GM19452 (cell line): ENCODE data around the gene ACACB.

Experiments
- ATAC-seq: cut with Tn5 transposase; IDR thresholded peaks from one replicate; pipeline ENCODE4 v1.9.1; 2021; ENCODE audit not compliant: unreplicated experiment

Gene ACACB

DNA sequence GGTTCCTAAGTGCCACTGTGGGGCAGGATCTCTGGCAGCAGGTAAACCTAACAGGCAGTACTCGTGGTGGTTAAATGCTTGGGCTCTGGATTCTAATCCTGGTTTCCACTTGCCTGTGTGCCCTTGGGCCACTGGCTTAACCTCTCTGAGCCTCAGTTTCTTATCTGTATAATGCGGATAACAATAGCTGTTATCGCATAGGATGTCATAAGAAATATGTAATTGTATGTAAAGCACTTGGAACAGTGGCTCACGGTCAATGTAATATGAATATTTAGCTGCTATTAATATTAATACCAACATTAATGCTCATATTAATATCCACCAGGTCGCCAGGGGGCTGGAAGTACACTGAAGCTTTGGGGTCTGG lies 175.9 kb downstream of the ACACB start:
- ATAC-seq = no peak

- ATAC-seq = no peak
These were observed 176.7 kb downstream of the ACACB start for GRCh38 chr12:109293106-109293505.

DNA sequence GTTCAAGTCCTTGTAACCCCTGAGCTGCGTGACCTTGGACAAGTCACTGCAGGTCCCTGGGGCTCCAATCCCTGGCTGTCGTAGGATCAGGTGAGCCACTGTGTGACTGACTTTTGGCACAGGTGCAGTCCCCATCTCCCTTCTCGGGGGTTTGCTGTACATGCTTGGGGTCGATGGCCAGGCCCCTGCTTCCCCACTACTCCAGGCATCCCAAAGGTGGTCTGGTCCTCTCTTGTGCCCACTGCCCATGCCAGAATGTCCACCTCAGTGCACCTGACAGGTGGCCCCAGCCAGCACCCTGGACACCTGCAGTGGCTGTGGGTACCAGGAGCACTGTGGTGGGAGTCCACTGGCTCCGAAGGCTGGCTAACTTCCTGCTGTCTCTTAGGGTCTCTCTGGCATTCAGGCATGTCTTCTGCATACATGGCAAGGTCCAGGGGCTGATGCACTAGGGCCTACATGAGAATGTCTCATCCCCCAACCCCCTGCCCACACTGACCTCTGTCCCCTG lies 178.0 kb downstream of the ACACB start:
- ATAC-seq = no peak

DNA sequence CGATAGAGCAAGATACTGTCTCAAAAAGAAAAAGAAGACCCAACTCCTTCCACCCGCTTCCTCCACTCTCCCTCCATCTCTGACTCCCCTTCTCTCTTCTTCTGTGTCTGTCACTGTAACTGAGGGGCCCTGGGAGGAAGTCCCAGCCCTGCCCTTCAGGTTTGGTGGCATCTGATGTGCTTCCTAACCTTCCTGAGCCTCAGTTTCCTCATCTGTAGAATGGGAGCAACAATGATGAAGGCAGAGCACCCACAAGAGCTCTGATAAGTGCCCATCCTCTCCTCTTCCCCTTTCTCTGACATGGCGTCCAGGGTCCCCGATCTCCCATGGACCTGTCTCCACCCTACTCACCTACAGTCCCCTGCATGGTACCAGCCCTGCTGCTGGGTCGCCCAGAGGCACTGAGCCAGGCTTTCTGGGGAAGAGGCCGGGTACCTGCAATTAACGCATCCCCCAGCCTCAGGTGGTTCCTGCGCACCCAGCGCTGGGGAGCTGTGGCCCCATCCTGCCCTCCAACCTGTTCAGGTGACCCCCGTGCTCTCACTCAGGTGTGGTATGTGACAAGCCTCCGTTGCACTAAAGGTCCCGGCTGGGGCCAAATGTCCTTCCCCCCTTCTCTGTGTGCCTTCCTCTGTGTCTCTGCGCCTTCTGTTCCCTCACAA lies 179.5 kb downstream of the ACACB start:
- no peak for ATAC-seq

- ATAC-seq = no peak
These were observed 180.0 kb downstream of the ACACB start for GRCh38 chr12:109296431-109296830.

DNA sequence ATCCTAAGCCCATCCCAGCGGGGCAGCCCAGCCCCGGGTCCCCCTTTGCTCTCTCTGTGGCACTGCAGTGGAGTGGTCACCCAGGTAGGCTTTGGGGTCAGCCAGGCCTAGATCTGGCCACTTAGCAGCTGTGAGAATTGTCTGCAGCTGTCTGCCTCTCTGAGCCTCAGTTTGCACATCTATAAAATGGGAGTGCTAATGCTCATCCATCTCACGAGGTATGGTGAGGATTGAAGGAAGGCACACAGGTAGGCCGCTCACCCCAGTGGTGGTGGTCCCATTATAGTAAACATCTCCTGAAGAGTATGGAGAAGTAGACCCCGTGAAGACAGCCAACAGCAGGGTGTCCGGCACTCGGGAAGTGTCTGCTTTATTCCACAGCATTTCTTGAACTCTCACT lies 183.5 kb downstream of the ACACB start:
- ATAC-seq = no peak

DNA sequence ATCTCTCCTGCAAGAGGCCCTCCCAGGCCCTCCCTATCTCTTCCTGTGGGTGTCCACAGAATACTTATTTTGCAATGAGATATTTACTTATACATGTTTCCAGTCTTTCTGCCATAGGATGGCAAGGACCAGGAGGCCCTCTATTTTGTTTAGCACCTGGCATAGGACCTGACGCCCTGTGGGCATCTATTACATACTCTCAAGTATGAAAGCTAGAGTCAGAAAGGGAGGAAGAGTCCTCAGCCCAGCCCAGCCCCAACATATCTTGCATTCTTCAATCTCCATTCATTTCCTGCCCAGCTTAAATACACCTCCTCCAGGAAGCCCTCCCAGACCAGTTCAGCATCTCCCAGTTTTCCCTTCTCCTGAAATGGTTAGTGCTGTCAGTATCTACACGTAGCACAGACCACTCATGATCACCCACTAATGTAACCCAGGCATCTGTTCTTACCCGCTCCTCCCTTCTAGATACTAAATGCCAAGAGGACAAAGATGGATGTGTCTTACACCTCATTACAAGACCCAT lies 185.3 kb downstream of the ACACB start:
- no peak for ATAC-seq

GRCh38 chr12:109302358-109302757 lies 186.0 kb downstream of the ACACB start:
- ATAC-seq = no peak

- no peak for ATAC-seq
These were observed 186.4 kb downstream of the ACACB start for GRCh38 chr12:109302770-109303169.

- ATAC-seq = no peak
These were observed 188.1 kb downstream of the ACACB start for GRCh38 chr12:109304485-109304884.

GRCh38 chr12:109305547-109305946 lies 189.2 kb downstream of the ACACB start:
- no peak for ATAC-seq

GRCh38 chr12:109307051-109307450 lies 190.7 kb downstream of the ACACB start:
- no peak for ATAC-seq

DNA sequence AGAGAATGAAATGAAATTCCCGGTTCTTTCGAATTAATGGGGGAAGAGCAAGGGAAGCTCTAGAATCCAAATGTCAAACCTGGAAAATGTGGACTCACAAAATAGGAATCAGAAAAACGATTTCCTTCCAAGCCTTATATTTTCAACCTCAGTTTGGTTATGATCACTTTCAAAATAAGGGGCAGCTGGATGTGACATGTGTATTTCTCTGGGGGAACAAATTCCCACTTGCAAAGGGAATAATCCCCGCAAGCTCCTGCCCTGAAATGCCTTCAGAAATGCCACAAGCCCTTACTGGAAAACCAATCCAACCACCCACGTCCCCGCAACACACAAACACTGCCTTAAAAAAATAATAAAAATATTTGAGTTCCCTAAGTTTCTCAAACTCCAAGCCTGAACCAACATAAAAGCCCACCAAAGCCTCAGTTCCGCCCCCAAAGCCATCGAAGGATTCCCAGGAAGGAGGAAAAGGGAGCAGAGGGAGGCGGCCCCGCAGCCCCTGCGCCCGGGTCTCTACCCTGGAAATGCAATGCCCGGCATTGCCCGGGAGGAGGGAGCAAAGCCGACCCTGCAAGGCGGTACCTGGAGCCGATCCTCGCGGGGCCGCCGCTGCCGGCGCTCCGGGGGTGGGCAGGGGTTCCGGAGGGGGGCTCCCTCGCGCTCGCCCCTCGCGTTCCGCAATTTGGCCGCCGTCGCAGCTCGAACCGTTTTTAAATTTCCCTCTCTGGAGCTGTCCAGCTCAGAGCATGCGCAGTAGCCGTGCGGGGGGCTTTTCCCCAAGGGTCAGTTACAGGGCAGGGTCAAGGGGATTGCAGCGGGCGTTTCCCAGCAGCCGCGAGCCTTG lies 192.4 kb downstream of the ACACB start, which contains the start of gene FOXN4:
TSS of gene FOXN4 (minus strand) at position 751 of the 847 bp plus-strand sequence. CDS start 963 bp downstream, outside the sequence.
- no peak for ATAC-seq

GRCh38 chr12:109309381-109310246 lies 193.2 kb downstream of the ACACB start:
- no peak for ATAC-seq

- ATAC-seq = no peak
These were observed 194.1 kb downstream of the ACACB start for GRCh38 chr12:109310247-109311125.
